NCI-H345 (cell line): ENCODE results near the gene DMD.
"Not testable (repeated sequence)": the region's sequence is repeated elsewhere in the genome, so short reads cannot be mapped to it uniquely, and the experiment has no call there.

ENCODE experiments used
- DNase-seq: peaks from one replicate; lab custom pipeline; 2025; lab: John Stamatoyannopoulos, UW

Gene DMD

DNA sequence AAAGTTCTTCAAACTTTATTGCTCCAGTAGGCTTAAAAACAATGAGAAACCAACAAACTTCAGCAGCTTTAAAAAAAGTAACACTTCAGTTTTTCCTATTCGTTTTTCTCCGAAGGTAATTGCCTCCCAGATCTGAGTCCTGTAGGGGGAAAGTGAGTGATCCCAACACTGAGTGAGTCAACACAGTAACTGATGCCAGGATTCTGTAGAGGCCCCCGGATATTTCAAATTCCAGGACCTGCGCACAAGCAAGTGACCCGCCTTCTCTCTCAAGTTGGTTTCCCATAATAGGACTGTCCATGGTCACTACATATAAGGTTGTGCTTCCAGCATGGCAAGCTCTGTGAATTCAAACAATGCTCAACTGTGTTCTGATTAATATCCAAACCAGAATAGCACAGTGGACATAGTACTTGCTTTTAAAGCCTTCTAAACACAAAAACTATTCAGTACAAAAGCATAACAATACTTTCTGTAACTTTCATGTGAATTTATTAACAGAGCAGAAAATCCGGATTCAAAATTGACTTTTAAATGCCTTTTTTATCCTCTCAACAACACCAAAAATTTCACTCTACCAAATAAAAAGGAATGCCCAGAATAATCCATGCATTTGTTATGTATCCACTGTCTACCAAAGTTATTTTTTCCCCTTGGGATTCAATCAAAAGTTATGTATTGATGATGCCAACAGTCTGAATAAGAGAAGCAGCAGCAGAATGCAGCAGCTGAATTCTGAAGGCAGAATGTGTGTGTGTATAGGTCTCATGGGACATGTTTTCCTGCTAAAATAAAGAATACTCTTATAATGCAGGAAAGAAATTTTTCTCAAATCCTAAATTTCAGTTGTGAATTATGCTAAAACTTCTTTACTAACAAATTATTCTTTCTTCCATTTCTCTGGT lies at the start of gene DMD:
Gene DMD (minus strand): TSS at position 194 of the 905 bp plus-strand sequence. CDS start 237 bp downstream, outside the sequence.
- DNase-seq, result no peak

DNA sequence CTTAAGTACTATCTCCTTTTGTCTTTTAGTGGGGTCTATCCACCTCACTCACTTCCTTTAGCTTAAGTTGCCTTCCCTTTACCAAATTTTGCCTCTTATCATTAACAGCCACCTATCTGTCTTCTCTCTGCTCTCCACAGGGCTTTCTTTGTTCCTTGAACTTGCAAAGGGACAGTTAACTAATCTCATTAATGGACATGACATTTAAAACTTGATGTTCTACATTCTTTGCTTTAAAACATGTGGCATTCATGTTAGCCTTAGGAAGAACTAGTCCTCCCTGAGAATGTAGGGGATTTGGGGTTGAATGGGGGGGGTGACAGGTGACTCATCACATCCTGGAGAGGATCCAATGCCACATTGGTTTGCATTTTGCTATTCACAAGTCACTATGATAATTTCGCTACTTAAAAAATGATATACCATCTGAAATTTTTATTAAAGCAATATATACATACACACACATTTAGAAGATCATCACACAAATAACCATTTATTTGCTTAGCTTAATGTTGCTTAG lies 41.0 kb upstream of the DMD start:
- no peak for DNase-seq

GRCh38 chrX:33218819-33219218 lies 7.5 kb upstream of the DMD start:
- DNase-seq, result no peak

- no peak for DNase-seq
Observed at GRCh38 chrX:33210156-33210555, 1.2 kb downstream of the DMD start.

- DNase-seq, result no peak
Observed at GRCh38 chrX:33207056-33207455, 4.3 kb downstream of the DMD start.

DNA sequence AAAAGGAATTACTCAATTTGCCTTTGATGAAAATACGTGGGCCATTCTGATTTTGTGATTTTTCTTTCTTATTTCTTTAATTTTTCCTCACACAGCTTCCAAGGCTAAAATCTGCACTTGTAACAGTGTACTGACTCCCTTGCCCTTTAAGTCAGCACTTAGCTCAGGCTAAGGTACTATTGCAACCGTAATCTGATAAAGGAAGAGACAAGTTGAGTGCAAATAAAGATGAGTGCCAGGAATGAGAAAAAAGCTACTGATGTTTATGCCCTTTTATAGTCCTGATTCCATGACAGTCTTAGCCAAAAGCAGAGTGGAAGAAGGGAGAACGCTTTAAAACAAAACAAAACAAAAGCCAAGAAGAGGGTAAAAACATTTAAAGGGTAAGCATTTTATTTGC lies 6.0 kb downstream of the DMD start:
- DNase-seq, result no peak

DNA sequence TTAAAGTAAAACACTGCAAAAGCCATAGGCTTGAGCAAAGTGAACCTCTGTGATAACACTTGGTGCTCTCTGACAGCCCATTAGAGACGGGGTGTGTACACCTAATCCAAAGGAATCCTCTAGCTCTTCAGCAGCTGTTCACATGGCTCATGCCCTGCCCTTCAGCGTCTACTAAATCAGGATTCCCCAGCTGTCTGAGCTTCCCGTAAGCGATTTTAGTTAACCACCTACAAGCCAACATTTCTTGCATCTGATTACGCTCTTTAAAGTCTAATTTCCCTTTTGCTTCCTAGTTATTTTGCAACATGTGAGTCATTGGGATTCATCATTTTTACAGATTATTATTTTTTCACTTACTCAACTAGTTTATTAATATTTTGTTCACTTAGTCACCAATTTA lies 6.5 kb downstream of the DMD start:
- DNase-seq, result no peak

DNA sequence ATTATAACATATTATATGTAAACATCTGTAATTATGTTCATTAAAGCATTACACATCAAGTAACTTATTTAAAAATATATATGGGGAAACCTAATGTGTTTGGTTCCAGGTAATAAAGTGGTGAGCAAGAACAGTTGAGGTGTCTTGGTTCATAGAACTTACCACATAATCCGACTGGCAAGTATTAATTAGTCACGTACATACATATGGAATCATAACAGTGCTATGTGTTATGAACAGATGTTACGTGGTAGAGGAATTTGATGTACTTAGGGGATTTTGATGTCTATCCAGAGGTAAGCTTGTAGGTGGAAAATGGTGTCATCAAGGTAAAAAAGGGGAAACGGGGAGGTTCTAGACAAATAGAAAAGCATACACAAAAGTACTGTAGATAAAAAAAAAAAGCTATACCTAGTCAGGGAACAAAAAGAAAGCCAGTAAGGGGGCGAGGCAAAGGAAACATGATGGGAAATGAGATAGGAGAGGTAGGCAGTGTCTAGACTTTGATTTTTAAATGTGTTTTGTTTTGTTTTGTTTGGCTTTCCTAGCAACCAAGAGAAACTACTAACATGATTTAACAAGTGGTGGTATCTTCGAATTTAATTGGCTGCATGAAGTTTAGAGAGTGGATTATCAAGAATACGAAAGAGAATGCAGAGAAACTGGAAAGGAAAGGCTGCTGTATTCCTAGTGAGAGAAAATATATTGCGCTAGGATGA lies 12.6 kb downstream of the DMD start:
- DNase-seq, result no peak

DNA sequence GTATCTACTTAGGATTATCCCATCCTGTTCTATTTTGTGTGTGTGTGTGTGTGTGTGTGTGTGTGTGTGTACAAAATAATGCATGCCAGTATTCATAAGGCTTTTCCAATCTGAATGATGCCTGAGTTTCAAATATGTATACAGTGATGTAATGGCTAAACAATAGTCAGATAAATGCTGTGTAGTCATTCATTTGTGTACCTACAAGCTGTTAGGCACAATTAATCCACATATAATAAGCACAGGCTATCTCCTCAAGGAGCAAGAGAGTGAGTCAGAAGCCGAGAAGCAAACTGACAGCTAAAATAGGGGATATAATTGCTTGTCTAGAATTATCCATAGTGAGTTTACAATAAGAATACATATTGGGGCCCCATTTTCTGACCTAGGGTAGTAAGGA lies 15.7 kb downstream of the DMD start:
- DNase-seq, result no peak

DNA sequence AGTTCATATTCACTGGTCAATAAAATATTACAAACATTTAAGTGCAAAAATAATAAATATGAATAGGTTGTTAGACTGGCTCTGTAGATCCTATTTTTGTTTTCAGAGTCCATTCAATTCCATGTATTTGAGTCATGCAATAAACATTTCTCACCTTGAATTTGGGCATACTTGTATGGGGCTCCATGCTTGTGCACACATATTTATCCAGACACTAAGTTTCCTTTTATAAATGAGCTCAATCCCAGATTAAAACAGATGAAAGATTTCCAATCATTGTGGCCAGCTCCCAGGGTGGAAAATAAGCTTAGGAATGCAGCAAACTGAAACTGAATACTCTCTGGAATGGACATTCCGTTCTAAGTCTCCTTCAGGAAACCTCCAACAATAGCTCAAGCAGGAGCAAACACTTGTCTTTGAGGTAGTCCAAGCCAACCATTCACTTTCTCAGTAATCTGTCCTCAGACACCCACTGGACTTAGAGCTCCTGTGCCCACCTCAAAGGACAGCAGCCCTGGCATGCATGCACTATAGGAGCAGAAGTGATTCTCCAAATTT lies 16.4 kb downstream of the DMD start:
- no peak for DNase-seq

- no peak for DNase-seq
Observed at GRCh38 chrX:33194289-33194688, 17.1 kb downstream of the DMD start.

- no peak for DNase-seq
Observed at GRCh38 chrX:33190016-33190415, 21.3 kb downstream of the DMD start.

DNA sequence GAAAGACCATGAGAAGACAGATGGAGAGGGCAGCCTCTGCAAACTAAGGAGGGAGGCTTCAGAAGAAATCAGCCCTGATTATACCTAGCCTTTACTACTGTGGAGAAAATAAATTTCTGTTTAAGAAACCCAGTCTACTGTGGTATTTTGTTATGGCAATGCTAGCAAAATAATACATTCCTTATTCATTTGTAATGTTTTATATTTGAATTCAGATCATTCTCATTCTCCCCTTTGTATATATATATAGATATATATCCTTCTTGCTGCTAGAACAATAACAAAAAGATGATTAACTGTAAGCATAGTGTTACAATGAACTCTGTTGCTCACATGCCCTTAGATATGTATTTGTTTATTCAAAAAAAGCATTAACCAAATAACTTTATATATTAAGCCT lies 22.5 kb downstream of the DMD start:
- no peak for DNase-seq

DNA sequence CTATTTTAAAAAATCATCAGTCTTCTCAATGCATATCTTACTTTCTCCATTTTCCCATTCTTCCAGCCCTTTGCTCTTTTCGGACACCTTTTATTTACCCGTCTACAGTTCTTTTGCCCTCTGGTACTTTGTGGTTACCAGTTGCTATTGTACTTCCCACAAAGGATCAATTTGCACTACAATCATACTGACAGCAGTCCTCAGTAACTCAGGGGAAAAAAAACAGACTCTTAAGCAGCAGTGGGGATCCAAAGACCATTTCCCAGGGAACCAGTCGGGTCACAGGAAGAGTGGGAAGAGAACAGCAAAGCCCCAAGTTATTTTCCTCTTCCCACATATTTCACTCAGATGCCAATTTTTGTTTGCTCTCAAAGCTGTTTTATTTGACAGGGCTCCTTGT lies 23.1 kb downstream of the DMD start:
- DNase-seq, result peak; percentile 1

- not testable (repeated sequence) for DNase-seq
Observed at GRCh38 chrX:33184803-33185202, 26.5 kb downstream of the DMD start.

DNA sequence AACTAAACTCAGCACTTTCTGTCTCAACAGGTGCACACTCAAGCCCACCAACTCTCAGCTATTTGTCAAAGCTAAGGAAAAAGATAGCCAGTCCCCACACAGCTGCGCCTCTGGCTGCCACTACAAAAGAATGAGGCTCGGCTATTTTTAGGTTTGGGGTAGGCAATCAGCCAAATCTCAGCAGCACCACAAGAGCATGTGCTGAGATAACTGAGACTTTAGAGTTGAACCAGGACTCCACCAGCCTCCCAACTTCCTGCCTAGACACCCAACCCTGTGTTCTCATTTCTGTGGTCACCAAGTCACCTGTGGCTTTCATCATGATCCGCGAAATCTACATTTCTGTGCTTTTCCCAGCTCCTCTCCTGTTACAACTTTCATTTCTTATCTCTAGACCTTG lies 28.0 kb downstream of the DMD start:
- DNase-seq, result peak; percentile 65

DNA sequence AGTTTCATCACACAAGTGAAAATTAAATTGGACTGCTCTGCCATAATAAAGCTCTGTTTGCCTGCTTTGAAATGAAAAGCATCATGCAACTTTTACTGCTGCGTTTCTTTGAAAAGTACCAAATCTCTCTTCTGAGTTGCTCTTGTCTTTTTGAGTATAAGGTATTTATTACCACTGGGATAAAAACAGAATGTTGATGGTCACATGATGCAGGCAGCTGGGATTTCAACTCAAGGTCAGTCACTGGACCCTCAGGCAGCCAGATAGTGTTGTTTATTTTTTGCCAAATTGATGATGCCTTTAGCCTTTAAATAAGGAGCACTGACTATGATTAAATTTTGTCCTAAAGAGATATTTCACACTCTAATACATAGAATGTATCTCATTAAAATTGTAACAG lies 32.7 kb downstream of the DMD start:
- no peak for DNase-seq

GRCh38 chrX:33178218-33178617 lies 33.1 kb downstream of the DMD start:
- no peak for DNase-seq

DNA sequence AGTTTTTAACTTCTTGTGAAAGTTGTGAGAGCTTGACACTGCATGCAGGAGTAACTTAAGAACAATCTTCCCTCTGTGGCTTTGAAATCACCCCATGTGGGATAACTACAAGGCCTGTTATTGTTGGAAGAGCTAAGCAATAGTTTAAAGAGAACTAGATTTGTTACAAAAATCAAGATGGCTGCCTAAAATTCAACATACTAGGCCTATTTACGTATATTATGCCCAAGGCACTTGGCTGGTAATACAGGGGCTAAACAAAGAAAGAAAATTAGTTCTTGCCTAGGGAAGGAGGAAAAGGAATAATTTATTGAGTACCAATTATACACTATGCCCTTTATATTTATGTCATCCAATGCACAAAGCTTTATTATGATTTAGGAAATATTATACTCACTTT lies 36.1 kb downstream of the DMD start:
- no peak for DNase-seq

DNA sequence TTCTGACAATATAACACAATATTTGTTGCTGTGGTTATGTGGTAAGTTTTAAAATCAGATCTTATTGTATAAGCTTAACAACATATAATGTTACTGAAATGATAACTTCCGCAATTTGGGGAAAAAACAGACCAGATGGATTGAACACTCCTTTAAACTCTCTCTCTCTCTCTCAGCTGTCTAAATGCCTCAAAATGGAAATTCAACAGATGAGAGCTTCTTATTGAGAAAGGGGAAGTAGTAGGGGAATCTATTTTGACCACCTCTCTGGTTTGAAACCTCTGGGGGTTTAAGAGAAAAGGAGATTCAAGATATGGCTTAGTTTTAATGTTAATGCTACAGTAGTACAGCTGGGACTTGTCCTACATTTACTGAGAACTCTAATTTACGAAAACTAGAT lies 40.3 kb downstream of the DMD start:
- no peak for DNase-seq

GRCh38 chrX:33161829-33162228 lies 49.5 kb downstream of the DMD start:
- no peak for DNase-seq

DNA sequence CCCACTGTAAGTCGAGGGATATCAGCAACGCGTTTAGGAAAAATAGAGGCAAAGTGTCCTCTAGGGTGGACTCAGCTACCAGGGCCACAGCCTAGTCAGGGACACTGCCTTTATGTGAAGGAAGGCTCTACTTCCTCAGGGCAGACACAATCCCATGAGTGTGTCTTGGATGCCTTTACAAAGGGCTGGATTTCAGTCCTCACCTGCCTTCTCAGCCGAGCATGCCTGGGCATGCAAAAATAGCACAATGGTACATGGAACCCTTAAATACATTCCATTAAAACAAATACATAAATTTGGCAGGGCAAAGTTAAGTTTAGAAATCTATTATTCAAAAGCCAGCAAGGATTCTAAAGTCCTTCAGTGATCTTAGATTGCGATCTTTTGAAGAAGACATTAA lies 51.1 kb downstream of the DMD start:
- DNase-seq, result no peak
